DMS114 treated with DMSO at 0.1 percent for 48 hours (cell line): ENCODE measurements around the gene ATP6V0C.

Source experiments
- DNase-seq: peaks from one replicate; lab custom pipeline; 2025; ENCODE audit not compliant: unreplicated experiment; lab: John Stamatoyannopoulos, UW

Gene ATP6V0C

GRCh38 chr16:2490190-2491105 is 23.3 kb upstream of the ATP6V0C start:
- no peak for DNase-seq

- no peak for DNase-seq
These were observed 21.5 kb upstream of the ATP6V0C start for GRCh38 chr16:2492292-2492691.

GRCh38 chr16:2493605-2494004 is 20.1 kb upstream of the ATP6V0C start:
- DNase-seq: no peak

DNA sequence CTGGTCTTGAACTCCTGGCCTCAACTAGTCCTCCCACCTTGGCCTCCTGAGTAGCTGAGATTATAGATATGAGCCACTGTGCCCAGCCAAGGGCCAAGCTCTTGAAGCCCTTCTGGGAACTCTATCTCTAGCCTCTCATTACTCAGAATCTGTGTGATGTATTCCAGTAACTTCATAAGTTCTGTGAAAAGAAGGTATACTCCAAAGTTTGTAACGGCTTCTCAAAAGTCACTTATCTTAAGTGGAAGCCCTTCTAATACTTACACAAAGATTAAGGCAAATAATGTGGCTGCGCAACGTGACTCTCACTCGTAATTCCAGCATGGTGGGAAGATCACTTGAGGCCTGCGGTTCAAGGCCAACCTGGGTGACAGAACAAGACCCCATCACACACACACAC is 19.1 kb upstream of the ATP6V0C start:
- DNase-seq: no peak

- DNase-seq: no peak
These were observed 18.7 kb upstream of the ATP6V0C start for GRCh38 chr16:2495041-2495440.

DNA sequence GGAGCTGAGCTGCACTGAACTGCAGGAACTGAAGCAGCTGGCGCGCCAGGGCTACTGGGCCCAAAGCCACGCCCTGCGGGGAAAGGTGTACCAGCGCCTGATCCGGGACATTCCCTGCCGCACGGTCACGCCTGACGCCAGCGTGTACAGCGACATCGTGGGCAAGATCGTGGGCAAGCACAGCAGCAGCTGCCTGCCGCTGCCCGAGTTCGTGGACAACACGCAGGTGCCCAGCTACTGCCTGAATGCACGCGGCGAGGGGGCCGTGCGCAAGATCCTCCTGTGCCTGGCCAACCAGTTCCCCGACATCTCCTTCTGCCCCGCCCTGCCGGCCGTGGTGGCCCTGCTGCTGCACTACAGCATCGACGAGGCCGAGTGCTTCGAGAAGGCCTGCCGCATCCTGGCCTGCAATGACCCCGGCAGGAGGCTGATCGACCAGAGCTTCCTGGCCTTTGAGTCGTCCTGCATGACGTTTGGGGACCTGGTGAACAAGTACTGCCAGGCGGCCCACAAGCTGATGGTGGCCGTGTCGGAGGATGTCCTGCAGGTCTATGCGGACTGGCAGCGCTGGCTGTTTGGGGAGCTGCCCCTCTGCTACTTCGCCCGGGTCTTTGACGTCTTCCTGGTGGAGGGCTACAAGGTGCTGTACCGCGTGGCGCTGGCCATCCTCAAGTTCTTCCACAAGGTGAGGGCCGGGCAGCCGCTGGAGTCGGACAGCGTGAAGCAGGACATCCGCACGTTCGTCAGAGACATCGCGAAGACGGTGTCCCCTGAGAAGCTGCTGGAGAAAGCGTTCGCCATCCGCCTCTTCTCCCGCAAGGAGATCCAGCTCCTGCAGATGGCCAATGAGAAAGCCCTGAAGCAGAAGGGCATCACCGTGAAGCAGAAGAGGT is 17.3 kb upstream of the ATP6V0C start:
- DNase-seq: no peak

DNA sequence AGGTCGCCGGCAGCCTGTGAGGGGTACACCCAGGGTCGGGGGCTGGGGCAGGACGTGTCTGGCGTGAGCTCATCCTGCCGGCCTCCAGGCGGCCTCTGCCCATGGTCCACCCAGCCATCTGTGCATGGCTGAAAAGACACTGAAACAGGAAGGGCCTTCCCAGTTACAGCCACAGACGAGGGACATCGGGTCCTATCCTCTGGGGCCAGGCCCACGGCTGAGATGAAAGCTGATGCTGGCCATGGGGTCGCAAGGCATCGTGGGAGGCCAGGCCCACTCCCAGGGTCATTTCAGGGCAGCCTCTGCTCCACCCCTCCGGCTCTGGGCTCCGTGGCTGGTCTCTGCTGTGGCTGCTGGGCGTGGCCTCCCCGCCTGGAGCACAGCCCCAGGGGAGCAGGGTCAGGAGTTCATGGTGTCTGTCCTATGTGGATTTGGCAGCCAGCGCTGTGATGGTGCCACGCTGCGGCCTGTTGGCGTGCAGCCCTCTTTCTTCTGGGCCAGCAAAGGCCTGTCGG is 16.6 kb upstream of the ATP6V0C start:
- no peak for DNase-seq

DNA sequence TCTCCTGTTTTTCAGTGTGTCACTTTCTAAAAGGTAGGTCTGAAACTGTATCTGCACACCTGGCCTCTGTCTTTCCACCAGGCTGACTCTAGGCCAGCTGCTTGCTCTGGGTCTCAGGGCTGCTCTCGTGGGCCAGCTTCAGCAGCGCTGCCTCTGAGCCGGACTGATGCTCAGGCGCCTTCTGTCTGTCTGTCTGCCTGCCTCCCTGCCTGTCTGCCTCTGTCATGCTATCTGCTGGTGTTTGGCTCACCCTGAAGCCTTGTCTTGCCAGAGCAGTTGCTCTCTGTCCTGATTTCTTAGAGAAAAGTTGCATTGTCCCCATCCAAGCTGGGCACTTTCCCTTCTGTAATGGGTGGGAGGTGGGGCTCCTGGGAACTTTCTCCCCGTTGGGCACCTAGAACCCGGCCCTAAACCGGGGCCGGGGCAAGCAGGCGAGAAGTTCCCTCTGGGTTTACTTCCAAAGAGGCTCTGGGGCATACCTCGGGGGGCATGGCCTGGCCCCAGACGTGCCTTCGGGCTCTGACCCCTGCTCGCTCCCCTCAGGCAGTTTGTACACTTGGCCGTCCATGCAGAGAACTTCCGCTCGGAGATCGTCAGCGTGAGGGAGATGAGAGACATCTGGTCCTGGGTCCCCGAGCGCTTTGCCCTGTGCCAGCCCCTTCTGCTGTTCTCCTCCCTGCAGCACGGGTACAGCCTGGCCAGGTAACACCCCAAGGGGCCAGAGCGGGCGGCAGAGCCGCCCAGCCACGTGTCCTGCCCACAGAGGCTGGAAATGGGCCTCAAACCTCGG is 15.9 kb upstream of the ATP6V0C start:
- no peak for DNase-seq

GRCh38 chr16:2498531-2499253 is 15.1 kb upstream of the ATP6V0C start:
- DNase-seq: no peak

GRCh38 chr16:2499454-2499853 is 14.3 kb upstream of the ATP6V0C start:
- no peak for DNase-seq

- no peak for DNase-seq
These were observed 13.8 kb upstream of the ATP6V0C start for GRCh38 chr16:2499890-2500429.

DNA sequence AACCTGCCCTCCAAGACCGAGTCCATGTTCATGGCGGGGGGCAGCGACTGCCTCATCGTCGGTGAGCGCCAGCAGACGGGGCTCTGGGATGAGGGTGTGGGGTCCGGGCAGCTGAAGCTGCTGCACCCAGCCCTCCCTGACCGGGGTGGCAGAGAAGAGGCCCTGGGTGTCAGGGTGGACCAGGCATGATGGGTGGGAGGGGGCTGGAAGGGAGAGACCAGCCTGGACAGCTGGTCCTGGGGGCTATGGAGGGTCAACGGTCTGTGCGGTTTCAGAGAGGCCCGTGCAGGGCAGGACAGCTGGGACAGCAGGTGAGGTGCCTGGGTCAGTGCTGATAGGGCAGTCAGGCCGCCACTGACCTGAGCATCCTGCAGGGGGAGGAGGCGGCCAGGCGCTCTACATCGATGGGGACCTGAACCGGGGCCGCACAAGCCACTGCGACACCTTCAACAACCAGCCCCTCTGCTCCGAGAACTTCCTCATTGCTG is 13.3 kb upstream of the ATP6V0C start:
- no peak for DNase-seq

DNA sequence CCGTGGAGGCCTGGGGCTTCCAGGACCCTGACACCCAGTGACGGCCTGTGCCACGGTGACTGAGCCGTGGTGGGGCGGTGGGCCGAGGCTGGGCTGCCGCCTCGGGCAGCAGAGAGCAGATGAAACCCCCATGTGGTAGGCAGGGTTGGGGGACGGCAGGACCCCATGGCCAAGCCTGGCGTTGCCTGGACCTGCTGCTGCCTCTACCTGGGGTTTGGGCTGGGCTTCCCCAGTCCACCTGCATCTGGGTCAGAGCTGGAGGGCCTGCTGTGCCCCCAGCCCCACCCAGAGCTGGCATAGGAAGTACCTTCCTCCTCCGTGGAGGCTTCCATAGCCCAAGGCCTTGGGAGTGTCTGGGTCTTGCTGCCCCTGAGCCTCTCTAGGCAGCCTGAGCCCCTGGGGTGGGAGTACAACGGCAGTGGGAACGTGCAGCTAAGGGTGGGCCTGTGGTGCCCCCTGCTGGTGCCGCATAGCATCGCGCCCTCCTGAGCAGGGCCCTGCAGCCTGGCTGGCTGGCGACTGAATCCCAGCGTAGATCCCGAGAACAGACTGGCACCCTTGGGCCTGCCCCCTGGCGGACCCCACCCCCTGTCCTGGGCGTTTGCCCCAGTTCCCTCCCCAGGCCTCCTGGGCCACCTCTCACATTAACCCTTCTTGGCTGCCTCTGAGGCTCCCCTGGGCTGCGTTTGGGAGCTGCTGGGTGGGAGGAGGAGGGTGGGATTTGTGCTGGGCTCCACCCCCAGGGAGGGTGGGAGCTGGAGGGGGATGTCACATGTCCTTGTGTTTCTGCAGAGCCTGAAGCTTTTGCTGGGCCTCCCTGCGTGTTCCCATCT is 12.6 kb upstream of the ATP6V0C start:
- DNase-seq: peak; percentile 39

GRCh38 chr16:2501946-2502895 is 11.5 kb upstream of the ATP6V0C start:
- DNase-seq: no peak

- DNase-seq: no peak
These were observed 8.1 kb upstream of the ATP6V0C start for GRCh38 chr16:2505695-2506094.

GRCh38 chr16:2507052-2507659 is 6.6 kb upstream of the ATP6V0C start:
- DNase-seq: no peak

- no peak for DNase-seq
These were observed 6.1 kb upstream of the ATP6V0C start for GRCh38 chr16:2507665-2508064.
